ENCODE measurements around the gene ANP32E. TPM values are rescaled to one million over a fixed set of nuclear protein-coding genes. Genes with fewer than 3 reads are reported as not detected.

ANP32E gene
- total and polyA plus RNA-seq, 2 of the 13 experiments (the other 11 are each of a cell fraction or from before 2014, with no cell fraction given): 10.3 to 53.0 TPM

DNA sequence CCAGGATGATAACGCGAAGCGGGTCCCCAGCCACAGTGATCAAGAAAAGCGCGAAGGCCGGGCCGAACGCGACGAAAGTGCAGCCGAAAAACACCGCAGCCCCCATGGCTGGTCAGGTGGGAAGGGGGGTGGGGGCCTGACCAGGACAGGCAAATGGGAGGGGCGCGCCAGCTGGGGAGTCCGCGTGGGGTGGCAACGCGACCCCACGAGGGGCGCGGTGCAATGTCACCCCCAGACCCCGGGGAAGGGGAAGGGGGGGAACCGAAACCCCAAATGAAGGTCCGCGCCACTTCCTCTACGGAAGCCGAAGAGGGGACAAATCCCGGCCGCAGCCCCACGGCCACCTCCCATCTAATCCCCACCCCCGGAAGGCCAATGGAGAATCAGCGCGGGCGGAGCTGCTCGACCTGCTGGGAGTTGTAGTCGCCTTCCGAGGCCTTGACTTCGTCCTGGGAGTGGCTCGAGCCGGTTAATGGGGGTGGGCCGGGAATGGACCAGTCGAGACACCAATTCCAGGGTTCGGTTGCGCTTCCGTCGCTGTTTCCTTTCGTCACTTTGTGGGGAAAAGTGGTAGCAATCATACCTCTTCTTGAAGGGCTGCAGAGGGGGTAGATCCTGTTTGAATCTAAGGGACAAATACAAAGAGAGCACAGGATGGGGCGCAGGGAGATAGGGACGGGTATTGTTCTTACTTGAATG, 32.9 kb upstream of the ANP32E start, which contains the start of gene APH1A (continued):
- TF ChIP-seq SETDB1 (CRISPR knock-in tag; IDR thresholded peaks at IDR 0.05; ENCODE audit: borderline replicate concordance): no peak
- TF ChIP-seq, protein P1, sequence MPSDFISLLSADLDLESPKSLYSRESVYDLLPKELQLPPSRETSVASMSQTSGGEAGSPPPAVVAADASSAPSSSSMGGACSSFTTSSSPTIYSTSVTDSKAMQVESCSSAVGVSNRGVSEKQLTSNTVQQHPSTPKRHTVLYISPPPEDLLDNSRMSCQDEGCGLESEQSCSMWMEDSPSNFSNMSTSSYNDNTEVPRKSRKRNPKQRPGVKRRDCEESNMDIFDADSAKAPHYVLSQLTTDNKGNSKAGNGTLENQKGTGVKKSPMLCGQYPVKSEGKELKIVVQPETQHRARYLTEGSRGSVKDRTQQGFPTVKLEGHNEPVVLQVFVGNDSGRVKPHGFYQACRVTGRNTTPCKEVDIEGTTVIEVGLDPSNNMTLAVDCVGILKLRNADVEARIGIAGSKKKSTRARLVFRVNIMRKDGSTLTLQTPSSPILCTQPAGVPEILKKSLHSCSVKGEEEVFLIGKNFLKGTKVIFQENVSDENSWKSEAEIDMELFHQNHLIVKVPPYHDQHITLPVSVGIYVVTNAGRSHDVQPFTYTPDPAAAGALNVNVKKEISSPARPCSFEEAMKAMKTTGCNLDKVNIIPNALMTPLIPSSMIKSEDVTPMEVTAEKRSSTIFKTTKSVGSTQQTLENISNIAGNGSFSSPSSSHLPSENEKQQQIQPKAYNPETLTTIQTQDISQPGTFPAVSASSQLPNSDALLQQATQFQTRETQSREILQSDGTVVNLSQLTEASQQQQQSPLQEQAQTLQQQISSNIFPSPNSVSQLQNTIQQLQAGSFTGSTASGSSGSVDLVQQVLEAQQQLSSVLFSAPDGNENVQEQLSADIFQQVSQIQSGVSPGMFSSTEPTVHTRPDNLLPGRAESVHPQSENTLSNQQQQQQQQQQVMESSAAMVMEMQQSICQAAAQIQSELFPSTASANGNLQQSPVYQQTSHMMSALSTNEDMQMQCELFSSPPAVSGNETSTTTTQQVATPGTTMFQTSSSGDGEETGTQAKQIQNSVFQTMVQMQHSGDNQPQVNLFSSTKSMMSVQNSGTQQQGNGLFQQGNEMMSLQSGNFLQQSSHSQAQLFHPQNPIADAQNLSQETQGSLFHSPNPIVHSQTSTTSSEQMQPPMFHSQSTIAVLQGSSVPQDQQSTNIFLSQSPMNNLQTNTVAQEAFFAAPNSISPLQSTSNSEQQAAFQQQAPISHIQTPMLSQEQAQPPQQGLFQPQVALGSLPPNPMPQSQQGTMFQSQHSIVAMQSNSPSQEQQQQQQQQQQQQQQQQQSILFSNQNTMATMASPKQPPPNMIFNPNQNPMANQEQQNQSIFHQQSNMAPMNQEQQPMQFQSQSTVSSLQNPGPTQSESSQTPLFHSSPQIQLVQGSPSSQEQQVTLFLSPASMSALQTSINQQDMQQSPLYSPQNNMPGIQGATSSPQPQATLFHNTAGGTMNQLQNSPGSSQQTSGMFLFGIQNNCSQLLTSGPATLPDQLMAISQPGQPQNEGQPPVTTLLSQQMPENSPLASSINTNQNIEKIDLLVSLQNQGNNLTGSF (CRISPR knock-in tag; IDR thresholded peaks at IDR 0.05): 0 out of 2 replicates have a peak, but pooled peaks have one; percentile 66
- TF ChIP-seq KAT7 (CRISPR knock-in tag; IDR thresholded peaks at IDR 0.05; ENCODE audit: borderline replicate concordance): no peak; the same call in 1 of the 2 replicates
- TF ChIP-seq PHF5A (CRISPR knock-in tag; IDR thresholded peaks at IDR 0.05; ENCODE audit: low read depth, unreplicated experiment): peak; percentile 21
- TF ChIP-seq SP1 (IDR thresholded peaks at IDR 0.05): no peak
- TF ChIP-seq SP1 (CRISPR knock-in tag; IDR thresholded peaks at IDR 0.05): peak; percentile 86
- TF ChIP-seq ZNF839 (CRISPR knock-in tag; IDR thresholded peaks at IDR 0.05; ENCODE audit: borderline replicate concordance): 0 out of 2 replicates have a peak, but pooled peaks have one; percentile 28
- TF ChIP-seq NR2F6 (IDR thresholded peaks at IDR 0.05): no peak
- 0 out of 2 replicates have a peak, but pooled peaks have one; percentile 18 for TF ChIP-seq NR2F6 (CRISPR knock-in tag; IDR thresholded peaks at IDR 0.05)
- TF ChIP-seq, protein P2, sequence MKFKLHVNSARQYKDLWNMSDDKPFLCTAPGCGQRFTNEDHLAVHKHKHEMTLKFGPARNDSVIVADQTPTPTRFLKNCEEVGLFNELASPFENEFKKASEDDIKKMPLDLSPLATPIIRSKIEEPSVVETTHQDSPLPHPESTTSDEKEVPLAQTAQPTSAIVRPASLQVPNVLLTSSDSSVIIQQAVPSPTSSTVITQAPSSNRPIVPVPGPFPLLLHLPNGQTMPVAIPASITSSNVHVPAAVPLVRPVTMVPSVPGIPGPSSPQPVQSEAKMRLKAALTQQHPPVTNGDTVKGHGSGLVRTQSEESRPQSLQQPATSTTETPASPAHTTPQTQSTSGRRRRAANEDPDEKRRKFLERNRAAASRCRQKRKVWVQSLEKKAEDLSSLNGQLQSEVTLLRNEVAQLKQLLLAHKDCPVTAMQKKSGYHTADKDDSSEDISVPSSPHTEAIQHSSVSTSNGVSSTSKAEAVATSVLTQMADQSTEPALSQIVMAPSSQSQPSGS (CRISPR knock-in tag; IDR thresholded peaks at IDR 0.05): no peak; the same call in 1 of the 2 replicates
- TF ChIP-seq, protein P3, sequence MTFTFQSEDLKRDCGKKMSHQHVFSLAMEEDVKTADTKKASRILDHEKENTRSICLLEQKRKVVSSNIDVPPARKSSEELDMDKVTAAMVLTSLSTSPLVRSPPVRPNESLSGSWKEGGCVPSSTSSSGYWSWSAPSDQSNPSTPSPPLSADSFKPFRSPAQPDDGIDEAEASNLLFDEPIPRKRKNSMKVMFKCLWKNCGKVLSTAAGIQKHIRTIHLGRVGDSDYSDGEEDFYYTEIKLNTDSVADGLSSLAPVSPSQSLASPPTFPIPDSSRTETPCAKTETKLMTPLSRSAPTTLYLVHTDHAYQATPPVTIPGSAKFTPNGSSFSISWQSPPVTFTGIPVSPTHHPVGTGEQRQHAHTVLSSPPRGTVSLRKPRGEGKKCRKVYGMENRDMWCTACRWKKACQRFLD (CRISPR knock-in tag; IDR thresholded peaks at IDR 0.05; ENCODE audit: borderline replicate concordance): peak; percentile 62; the same call in 1 of the 2 replicates
- TF ChIP-seq, protein P4, sequence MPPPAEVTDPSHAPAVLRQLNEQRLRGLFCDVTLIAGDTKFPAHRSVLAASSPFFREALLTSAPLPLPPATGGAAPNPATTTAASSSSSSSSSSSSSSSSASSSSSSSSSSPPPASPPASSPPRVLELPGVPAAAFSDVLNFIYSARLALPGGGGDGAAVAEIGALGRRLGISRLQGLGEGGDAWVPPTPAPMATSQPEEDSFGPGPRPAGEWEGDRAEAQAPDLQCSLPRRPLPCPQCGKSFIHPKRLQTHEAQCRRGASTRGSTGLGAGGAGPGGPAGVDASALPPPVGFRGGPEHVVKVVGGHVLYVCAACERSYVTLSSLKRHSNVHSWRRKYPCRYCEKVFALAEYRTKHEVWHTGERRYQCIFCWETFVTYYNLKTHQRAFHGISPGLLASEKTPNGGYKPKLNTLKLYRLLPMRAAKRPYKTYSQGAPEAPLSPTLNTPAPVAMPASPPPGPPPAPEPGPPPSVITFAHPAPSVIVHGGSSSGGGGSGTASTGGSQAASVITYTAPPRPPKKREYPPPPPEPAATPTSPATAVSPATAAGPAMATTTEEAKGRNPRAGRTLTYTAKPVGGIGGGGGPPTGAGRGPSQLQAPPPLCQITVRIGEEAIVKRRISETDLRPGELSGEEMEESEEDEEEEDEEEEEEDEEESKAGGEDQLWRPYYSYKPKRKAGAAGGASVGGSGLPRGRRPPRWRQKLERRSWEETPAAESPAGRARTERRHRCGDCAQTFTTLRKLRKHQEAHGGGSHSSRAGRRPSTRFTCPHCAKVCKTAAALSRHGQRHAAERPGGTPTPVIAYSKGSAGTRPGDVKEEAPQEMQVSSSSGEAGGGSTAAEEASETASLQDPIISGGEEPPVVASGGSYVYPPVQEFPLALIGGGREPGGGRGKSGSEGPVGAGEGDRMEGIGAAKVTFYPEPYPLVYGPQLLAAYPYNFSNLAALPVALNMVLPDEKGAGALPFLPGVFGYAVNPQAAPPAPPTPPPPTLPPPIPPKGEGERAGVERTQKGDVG (CRISPR knock-in tag; IDR thresholded peaks at IDR 0.05; ENCODE audit: borderline replicate concordance): 0 out of 2 replicates have a peak, but pooled peaks have one; percentile 48
- peak; percentile 62 for TF ChIP-seq MED1 (CRISPR knock-in tag; IDR thresholded peaks at IDR 0.05)
- peak; percentile 89 for TF ChIP-seq SP4 (CRISPR knock-in tag; IDR thresholded peaks at IDR 0.05)
- TF ChIP-seq PLRG1 (conservative IDR thresholded peaks at IDR 0.05): no peak
- peak; percentile 20; the same call in 1 of the 2 replicates for TF ChIP-seq ZNF460 (CRISPR knock-in tag; IDR thresholded peaks at IDR 0.05; ENCODE audit: borderline replicate concordance)
- TF ChIP-seq, protein P5, sequence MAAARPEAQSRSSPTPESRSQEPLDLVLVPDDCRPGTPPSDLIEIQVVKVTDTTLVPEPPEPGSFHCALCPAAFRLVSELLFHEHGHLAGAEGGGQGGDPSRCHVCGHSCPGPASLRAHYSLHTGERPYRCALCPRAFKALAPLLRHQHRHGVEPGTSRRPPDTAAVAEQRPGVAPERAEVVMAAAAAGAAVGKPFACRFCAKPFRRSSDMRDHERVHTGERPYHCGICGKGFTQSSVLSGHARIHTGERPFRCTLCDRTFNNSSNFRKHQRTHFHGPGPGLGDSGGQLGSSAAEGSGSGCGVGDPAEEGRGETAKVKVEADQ (CRISPR knock-in tag; IDR thresholded peaks at IDR 0.05; ENCODE audit: borderline replicate concordance): no peak
